ENCODE data around the gene MYOZ3. TPM values are rescaled to one million over a fixed set of nuclear protein-coding genes. Genes with fewer than 3 reads are reported as not detected.

The MYOZ3 gene
- total and polyA plus RNA-seq, 7 donors = 3.0 to 110 (median 29.7) TPM

DNA sequence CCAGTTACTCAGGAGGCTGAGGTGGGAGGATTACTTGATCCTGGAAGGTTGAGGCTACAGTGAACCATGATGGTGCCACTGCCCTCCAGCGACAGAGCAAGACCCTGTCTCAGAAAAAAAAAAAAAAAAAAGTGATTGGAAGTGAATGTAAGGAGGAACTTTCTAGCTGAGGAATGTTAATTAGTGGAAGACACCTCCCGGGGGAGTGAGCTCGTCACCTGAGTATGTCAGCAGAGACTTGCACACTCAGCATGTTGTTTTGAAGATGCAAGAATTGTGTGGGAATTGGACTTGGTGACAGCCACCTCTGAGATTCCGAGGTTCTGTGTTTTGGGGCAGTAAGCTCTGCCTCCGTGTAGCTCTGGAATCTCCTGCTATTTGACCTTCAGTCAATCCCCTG is 17.0 kb upstream of the MYOZ3 start:
- no peak for ATAC-seq

GRCh38 chr5:150644514-150644913 is 16.5 kb upstream of the MYOZ3 start:
- 16 to 48% (median 19%) methylated on average over 2 of the region's 2 CpGs for WGBS, 3 donors
- intact Hi-C loops (cut with DNase I) = no loop called here

More for the DNA sequence above, 17.0 kb upstream of the MYOZ3 start:
- peaks cover 95% of the 10 kb centered on the region for H3K4me1 ChIP-seq
- H3K27me3 ChIP-seq (ENCODE audit: insufficient read depth in 3 of 3, low read length in 2 of 3) = no peaks in the 10 kb centered on the region
- TF ChIP-seq, protein P1, sequence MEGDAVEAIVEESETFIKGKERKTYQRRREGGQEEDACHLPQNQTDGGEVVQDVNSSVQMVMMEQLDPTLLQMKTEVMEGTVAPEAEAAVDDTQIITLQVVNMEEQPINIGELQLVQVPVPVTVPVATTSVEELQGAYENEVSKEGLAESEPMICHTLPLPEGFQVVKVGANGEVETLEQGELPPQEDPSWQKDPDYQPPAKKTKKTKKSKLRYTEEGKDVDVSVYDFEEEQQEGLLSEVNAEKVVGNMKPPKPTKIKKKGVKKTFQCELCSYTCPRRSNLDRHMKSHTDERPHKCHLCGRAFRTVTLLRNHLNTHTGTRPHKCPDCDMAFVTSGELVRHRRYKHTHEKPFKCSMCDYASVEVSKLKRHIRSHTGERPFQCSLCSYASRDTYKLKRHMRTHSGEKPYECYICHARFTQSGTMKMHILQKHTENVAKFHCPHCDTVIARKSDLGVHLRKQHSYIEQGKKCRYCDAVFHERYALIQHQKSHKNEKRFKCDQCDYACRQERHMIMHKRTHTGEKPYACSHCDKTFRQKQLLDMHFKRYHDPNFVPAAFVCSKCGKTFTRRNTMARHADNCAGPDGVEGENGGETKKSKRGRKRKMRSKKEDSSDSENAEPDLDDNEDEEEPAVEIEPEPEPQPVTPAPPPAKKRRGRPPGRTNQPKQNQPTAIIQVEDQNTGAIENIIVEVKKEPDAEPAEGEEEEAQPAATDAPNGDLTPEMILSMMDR (IDR thresholded peaks at IDR 0.05) = no peak
- H3K4me3 ChIP-seq = peak overlapping the region; percentile 23
- peaks cover 0 to 11% of the 10 kb centered on the region in 2 donors for H3K36me3 ChIP-seq (ENCODE audit: insufficient read depth in 1 of 2, low read depth in 1 of 2)
- H3K9me3 ChIP-seq = no peaks in the 10 kb centered on the region
- intact Hi-C loops (cut with DNase I) = no loop called here
- WGBS, 3 donors = 38 to 49% (median 38%) methylated on average over 5 of the region's 5 CpGs
- DNase-seq = no peak
- peak overlapping the region; percentile 89 for H3K27ac ChIP-seq

GRCh38 chr5:150645070-150645700 is 15.9 kb upstream of the MYOZ3 start:
- Histone ChIP-seq H3K27ac (peak overlapping the region; percentile 89), H3K36me3 (ENCODE audit: insufficient read depth in 1 of 2, low read depth in 1 of 2) (peaks cover 0 to 22% of the 10 kb centered on the region in 2 donors), H3K27me3 (ENCODE audit: insufficient read depth in 3 of 3, low read length in 2 of 3) (no peaks in the 10 kb centered on the region), H3K9me3 (no peaks in the 10 kb centered on the region), H3K4me1 (peaks cover 93% of the 10 kb centered on the region), H3K4me3 (no peak overlapping the region)
- WGBS, 3 donors = 28 to 38% (median 34%) methylated on average over 4 of the region's 4 CpGs
- DNase-seq = peak; percentile 76 to 87
- intact Hi-C loops (cut with DNase I) = loop anchor here in 1 of 2 donors (5.0 kb wide), 1 partner anchor 53 kb away; no protein-coding TSS in a partner anchor
- peak in 2 of 4 donors; percentile 15 to 16 for ATAC-seq
- TF ChIP-seq, protein P1 (IDR thresholded peaks at IDR 0.05) = no peak

More at GRCh38 chr5:150644514-150644913, 16.5 kb upstream of the MYOZ3 start:
- peaks cover 95% of the 10 kb centered on the region for H3K4me1 ChIP-seq
- no peaks in the 10 kb centered on the region for H3K27me3 ChIP-seq (ENCODE audit: insufficient read depth in 3 of 3, low read length in 2 of 3)
- H3K36me3 ChIP-seq (ENCODE audit: insufficient read depth in 1 of 2, low read depth in 1 of 2) = peaks cover 0 to 16% of the 10 kb centered on the region in 2 donors
- TF ChIP-seq, protein P1 (IDR thresholded peaks at IDR 0.05) = no peak
- H3K27ac ChIP-seq = peak overlapping the region; percentile 89
- no peaks in the 10 kb centered on the region for H3K9me3 ChIP-seq
- DNase-seq = peak in 1 of 2 donors; percentile 41
- ATAC-seq = peak in 2 of 4 donors; percentile 2 to 13
- H3K4me3 ChIP-seq = no peak overlapping the region

DNA sequence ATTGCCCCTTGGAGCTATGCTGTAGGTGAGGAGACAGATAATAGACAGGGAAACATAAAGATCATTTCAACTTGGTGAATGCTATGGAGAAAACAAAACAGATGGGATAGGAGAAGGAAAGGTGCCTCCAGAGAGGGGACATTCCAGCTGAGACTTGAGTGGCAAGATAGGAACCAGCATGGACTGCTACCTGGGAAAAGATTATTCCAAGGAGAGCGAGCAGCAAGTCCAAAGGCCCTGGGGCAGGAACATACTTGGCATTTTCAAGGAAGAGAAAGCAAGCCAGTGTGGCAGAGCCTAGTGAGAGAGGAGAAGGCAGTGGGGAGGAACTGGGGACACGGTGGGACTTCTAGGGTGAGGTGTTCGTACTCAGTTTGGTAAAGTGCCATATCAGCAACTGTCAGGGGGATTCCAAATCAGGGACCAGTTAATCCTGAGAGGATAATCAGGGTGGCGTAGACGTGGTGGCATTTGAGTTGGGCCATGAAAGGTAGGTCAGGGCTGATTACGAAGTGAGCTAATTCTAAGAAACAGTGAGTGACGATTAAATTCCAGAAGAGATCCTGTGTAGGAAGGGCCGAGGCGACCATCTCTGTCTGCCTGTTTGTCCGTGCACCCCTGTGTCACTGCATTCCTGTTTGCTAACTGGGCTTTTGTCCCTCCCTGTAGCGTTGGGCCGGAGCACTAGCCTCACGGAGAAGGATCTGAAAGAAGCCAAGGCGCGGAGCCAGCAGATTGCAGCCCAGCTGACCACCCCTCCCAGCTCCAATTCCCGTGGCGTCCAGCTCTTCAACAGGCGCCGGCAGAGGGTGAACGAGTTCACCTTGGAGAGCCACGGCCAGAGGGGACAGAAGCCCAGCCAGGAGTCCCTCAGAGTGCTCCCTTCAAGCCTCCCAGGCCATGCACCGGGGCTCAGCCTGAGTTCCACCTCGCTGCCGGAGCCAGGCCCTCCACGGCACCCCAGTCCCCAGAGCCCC is 13.5 kb upstream of the MYOZ3 start:
- intact Hi-C loops (cut with DNase I) = loop anchor here in 1 of 2 donors (5.0 kb wide), 1 partner anchor 55 kb away; no protein-coding TSS in a partner anchor
- WGBS, 3 donors = 14 to 27% (median 20%) methylated on average over 25 of the region's 25 CpGs
- no peak overlapping the region for H3K4me3 ChIP-seq

More for the DNA sequence above, 13.5 kb upstream of the MYOZ3 start:
- H3K4me1 ChIP-seq = peaks cover 92% of the 10 kb centered on the region
- no peaks in the 10 kb centered on the region for H3K27me3 ChIP-seq (ENCODE audit: insufficient read depth in 3 of 3, low read length in 2 of 3)
- H3K9me3 ChIP-seq = no peaks in the 10 kb centered on the region
- peaks cover 0 to 30% of the 10 kb centered on the region in 2 donors for H3K36me3 ChIP-seq (ENCODE audit: insufficient read depth in 1 of 2, low read depth in 1 of 2)
- ATAC-seq (peak; percentile 66 to 77 (median 74)), DNase-seq (peak; percentile 84 to 94)
- TF ChIP-seq, protein P1 (IDR thresholded peaks at IDR 0.05) = no peak
- H3K27ac ChIP-seq = peak overlapping the region; percentile 89
